Posterior cingulate gyrus (tissue), 11 donors: Measurements from ENCODE around the gene MGAT3.

ENCODE experiments used
- DNase-seq, 10 donors: peaks; one replicate each; pipeline versions ENCODE4 v3.0.0 to v3.0.0-alpha.2; 2020 to 2021; ENCODE audit warnings: mixed read lengths in 3 of 10
- intact Hi-C: fragments of 100-400 bp; cut with DNase I; formaldehyde crosslinking; loops from one replicate; pipeline ENCODE4 v1.15.1; 2023

MGAT3 gene

GRCh38 chr22:39446239-39446721, 10.5 kb upstream of the MGAT3 start:
- DNase-seq: no peak
- intact Hi-C loops: no loop called here

GRCh38 chr22:39448205-39449054, 8.4 kb upstream of the MGAT3 start:
- intact Hi-C loops: no loop called here
- no peak for DNase-seq

- intact Hi-C loops: no loop called here
- DNase-seq: no peak
Measured at GRCh38 chr22:39449708-39450107, 7.1 kb upstream of the MGAT3 start.

GRCh38 chr22:39450258-39450955, 6.4 kb upstream of the MGAT3 start:
- intact Hi-C loops: no loop called here
- DNase-seq: no peak

- no peak for DNase-seq
- intact Hi-C loops: no loop called here
Measured at GRCh38 chr22:39452740-39453040, 4.1 kb upstream of the MGAT3 start.

GRCh38 chr22:39453765-39454378, 2.9 kb upstream of the MGAT3 start:
- no peak for DNase-seq
- intact Hi-C loops: no loop called here

GRCh38 chr22:39454385-39454871, 2.4 kb upstream of the MGAT3 start:
- intact Hi-C loops: no loop called here
- no peak for DNase-seq

- DNase-seq: no peak
- intact Hi-C loops: no loop called here
Measured at GRCh38 chr22:39457198-39457555, 365 bp downstream of the MGAT3 start.

- intact Hi-C loops: no loop called here
Measured at GRCh38 chr22:39457556-39458443, 988 bp downstream of the MGAT3 start.

GRCh38 chr22:39458444-39459083, 1.8 kb downstream of the MGAT3 start:
- intact Hi-C loops: no loop called here
- no peak for DNase-seq

More at GRCh38 chr22:39457556-39458443, 988 bp downstream of the MGAT3 start:
- peak in 5 of 10 donors; percentile 52 to 95 (median 86) for DNase-seq

- DNase-seq: no peak
- intact Hi-C loops: no loop called here
Measured at GRCh38 chr22:39459681-39460080, 2.9 kb downstream of the MGAT3 start.

- intact Hi-C loops: no loop called here
- no peak for DNase-seq
Measured at GRCh38 chr22:39462443-39463221, 5.8 kb downstream of the MGAT3 start.

GRCh38 chr22:39463277-39463676, 6.5 kb downstream of the MGAT3 start:
- DNase-seq: no peak
- intact Hi-C loops: no loop called here

GRCh38 chr22:39463931-39464390, 7.1 kb downstream of the MGAT3 start:
- DNase-seq: peak; percentile 78 to 98 (median 82)
- intact Hi-C loops: no loop called here

GRCh38 chr22:39466228-39467006, 9.6 kb downstream of the MGAT3 start:
- intact Hi-C loops: no loop called here
- no peak for DNase-seq

- no peak for DNase-seq
- intact Hi-C loops: no loop called here
Measured at GRCh38 chr22:39467390-39467895, 10.6 kb downstream of the MGAT3 start.

- intact Hi-C loops: no loop called here
Measured at GRCh38 chr22:39468487-39469325, 11.9 kb downstream of the MGAT3 start.

More at GRCh38 chr22:39468487-39469325, 11.9 kb downstream of the MGAT3 start:
- no peak for DNase-seq
